Inferior parietal cortex (tissue), 1 donor: Measurements from ENCODE around the gene PAGR1.

Source experiments
- DNase-seq: peaks from one replicate; pipeline ENCODE4 v3.0.0-alpha.2; 2016; ENCODE audit errors: extremely low spot score

PAGR1 gene

DNA sequence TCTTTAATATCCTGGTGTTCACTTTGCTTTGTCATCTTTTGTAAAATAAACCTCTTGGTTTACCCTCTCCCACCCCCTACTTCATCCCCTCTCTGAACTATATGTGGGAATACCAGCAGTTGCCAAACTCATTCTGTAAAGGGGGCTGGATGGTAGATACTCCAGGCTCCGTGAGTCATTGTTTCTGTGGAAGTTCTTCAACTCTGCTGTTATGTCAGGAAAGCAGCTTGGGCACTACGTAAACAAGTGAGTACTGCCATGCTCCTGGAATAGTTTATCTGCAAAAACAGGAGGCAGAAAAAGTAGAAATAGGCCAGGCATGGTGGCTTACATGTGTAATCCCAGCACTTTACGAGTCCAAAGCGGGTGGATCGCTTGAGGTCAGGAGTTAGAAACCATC is 21.9 kb downstream of the PAGR1 start:
- no peak for DNase-seq

GRCh38 chr16:29839822-29840221 is 23.9 kb downstream of the PAGR1 start:
- DNase-seq: no peak

DNA sequence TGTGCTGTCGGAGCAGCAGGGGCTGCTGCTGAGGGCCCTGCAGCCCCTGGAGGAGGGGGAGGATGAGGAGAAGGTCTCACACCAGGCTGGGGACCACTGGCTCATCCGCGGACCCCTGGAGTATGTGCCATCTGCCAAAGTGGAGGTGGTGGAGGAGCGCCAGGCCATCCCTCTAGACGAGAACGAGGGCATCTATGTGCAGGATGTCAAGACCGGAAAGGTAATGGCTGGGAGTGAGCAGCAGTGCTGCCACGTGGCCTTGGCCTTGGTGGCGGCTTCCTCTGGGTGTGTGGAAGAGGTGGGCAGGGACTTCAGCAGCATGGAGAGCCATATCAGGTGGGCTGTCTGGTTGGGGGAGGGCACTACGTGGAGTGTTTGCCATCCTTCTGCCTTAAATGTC is 24.3 kb downstream of the PAGR1 start:
- DNase-seq: no peak

DNA sequence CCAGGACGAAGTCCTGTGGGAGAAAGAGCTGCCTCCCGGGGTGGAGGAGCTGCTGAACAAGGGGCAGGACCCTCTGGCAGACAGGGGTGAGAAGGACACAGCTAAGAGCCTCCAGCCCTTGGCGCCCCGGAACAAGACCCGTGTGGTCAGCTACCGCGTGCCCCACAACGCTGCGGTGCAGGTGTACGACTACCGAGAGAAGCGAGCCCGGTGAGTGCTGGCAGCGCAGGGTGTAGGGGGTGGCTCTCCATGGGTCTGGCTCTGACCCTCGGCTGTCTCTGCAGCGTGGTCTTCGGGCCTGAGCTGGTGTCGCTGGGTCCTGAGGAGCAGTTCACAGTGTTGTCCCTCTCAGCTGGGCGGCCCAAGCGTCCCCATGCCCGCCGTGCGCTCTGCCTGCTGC is 25.7 kb downstream of the PAGR1 start:
- no peak for DNase-seq

DNA sequence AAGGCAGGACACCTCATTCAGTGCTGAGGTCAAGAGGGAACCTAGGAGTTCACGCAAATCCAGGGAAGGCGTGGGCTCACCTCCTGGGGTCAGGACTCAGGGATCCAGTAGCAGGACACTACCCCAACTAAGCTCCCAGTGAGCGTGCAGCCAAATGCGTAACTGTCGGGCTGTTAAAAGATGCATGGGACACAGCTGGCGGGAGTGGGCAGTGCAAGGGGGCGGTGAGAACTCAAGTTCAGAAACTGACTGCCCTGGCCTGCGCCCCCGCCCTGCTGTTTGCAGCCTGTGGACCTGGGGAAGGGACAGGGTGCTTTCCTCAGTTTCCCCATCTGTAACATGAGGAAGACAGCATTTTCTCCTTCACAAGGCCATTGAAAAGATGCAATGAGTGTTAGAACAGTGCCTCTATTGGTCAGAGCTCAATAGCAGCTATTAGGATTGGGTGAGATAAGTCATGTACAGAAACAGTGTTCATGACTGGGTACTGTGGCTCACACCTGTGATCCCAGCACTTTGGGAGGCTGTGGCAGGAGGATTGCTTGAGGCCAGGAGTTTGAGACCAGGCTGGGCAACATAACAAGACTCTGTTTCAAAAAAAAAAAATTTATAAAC is 26.9 kb downstream of the PAGR1 start:
- no peak for DNase-seq

GRCh38 chr16:29843931-29844330 is 28.0 kb downstream of the PAGR1 start:
- DNase-seq: no peak

GRCh38 chr16:29844575-29845331 is 28.8 kb downstream of the PAGR1 start:
- no peak for DNase-seq

GRCh38 chr16:29845656-29846055 is 29.7 kb downstream of the PAGR1 start:
- DNase-seq: no peak

- DNase-seq: peak; percentile 56
These were observed 32.7 kb downstream of the PAGR1 start for GRCh38 chr16:29848420-29849297.

GRCh38 chr16:29849505-29849904 is 33.6 kb downstream of the PAGR1 start:
- no peak for DNase-seq

DNA sequence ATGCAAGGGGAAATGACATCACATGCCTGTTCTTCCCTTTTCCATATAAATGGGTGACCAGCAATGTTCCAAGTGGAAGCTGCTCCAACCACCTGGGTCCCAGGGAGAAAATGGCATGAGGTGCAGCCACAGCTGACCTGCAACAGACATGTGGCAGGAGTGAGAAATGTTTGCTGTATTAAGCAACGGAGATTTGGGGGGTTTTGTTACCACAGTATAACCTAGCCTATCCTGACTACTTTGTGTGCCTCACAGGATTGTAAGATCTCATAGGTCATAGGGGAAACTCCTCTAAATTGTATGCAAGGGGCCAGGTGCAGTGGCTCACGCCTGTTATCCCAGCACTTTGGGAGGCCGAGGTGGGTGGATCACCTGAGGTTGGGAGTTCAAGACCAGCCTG is 35.0 kb downstream of the PAGR1 start:
- no peak for DNase-seq

- no peak for DNase-seq
These were observed 36.7 kb downstream of the PAGR1 start for GRCh38 chr16:29852654-29853053.

GRCh38 chr16:29854520-29855100 is 38.7 kb downstream of the PAGR1 start:
- no peak for DNase-seq

GRCh38 chr16:29857133-29857760 is 41.3 kb downstream of the PAGR1 start:
- DNase-seq: no peak

DNA sequence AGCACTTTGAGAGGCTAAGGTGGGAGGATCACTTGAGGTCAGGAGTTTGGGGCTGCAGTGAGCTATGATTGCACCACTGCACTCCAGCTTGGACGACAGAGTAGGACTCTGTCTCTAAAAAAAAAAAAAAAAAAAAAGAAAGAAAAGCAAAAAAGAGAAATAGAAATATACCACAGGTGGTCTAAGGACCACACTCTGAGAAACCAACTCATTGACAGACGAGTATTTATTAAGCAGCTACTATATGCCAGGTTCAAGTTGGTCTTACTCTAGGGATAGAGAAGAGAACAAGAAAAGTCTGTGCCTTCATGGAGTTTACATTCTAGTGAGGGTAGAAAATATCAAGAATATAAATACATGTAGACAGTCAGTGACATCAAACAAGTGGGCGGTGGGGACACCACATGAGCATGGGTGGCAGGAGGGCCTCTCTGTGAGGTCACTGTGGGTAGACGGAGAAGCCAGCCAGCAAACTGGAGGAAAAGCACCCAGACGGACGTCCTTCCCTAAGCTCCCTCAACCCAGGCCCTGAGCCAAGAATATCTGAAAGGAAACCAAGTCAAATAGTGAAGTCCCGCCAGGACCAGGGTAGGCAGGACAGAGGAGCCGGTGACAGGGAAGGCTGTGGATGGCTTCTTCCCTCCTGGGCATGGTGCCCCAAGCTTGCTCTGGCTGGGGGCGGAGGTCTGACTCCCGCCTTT is 42.3 kb downstream of the PAGR1 start:
- DNase-seq: no peak

DNA sequence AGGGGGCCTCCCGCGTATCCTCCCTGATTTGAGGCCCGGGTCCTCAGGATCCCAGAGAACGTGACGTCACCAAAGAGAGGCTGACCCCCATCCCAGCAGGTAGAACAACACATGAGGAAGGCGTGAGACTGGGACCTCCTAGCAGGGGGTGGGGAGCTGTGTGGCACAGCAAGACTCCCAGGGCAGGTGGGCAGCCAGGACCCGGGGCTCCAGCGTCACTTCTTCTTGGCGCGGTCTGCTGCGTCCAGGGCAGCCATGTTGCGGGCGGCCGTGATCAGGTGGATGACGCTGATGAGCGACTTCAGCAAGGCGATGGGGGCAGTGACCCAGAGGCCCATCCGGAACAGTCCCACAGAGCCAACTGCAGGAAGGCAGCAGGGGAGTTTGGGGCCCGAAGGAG is 43.0 kb downstream of the PAGR1 start:
- no peak for DNase-seq

- no peak for DNase-seq
These were observed 44.3 kb downstream of the PAGR1 start for GRCh38 chr16:29860218-29860617.

DNA sequence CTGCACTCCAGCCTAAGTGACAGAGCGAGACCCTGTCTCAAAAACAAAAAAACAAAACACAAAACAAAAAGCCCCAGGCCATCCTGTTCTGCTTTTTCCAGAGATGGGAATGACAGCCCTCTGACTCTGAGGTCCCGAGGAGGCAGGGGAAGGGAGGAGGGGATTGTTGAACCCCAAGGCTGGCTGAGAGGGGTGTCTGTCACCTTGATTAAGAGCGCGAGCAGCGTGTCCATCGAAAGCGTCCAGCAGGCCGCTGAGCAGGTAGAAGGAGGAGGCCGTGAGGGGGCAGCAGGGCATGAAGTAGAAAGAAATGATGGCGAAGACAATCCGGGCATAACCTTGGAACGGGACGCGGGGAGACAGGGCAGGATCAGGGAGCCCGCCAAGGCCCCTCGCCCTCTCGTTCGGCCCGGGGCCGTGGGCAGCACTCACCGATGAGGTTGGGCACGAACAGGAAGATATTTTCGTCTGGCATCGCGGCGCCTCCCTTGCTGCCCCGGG is 46.5 kb downstream of the PAGR1 start:
- no peak for DNase-seq

DNA sequence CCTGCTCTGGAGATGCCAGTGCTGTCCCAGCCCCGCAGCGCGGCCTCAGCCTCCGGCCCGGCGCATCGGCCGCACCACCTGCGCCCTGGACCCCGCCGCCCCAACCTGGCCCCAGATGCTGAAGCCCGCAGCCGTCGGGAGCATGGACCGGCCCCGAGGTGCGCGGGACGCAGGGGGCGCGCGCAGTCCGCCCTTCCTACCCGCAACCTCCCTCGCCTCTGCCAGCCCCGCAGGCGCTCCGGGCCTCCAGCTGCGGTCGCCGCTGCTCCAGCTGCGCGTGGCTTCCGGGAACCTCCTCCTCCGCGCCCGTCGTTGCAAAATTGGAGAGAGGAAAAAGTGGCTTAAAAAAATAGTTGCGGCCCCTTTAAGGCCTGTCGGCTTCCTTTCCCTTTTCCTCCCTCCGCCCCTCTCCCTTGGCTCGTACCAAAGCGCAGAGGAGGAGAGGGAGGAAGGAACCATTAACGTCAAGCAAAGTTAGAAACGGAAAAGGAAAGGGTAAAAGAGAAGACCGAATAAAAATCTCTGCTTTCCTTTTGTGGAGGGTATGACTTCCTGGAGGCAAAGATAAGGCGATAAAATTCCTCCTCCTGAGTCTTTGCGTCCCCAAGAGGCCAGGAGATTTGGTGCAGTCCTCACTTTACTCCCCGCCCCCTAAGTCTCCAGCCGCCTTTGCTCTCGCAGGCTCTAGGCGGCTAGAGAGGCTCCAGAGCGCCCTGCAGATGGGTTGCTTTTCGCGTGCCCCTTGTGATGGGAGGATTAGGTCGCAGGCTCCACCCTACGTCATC is 47.1 kb downstream of the PAGR1 start, which contains the start of gene CDIPT:
CDIPT (minus strand) TSS at position 343 of the 785 bp plus-strand sequence. CDS start 369 bp downstream, outside the sequence.
- peak; percentile 98 for DNase-seq

GRCh38 chr16:29863669-29863984 is 47.7 kb downstream of the PAGR1 start:
- DNase-seq: no peak
